GM06990 (cell line): ENCODE measurements around the gene CYTIP.
A peak's percentile ranks its signal among the peaks of the same experiment; 100 is the strongest.

Experiments used
- DNase-seq: peaks from one replicate; pipeline ENCODE4 v3.0.0-alpha.2; 2011; ENCODE audit not compliant: insufficient read length; ENCODE audit errors: extremely low read depth
- H3K27me3 ChIP-seq: replicated peaks from 2 replicates; pipeline ENCODE4 v1.6.0; 2011; ENCODE audit warnings: low read length; ENCODE audit not compliant: control insufficient read depth, insufficient read depth
- H3K36me3 ChIP-seq: 2 replicates; pipeline ENCODE4 v1.5.1; 2011; ENCODE audit warnings: low read length; ENCODE audit not compliant: control insufficient read depth, insufficient read depth
- H3K4me3 ChIP-seq: replicated peaks from 2 replicates; pipeline ENCODE4 v1.5.1; 2011; ENCODE audit warnings: low read depth, mild to moderate bottlenecking, control low read depth, low read length
- CTCF ChIP-seq: IDR thresholded peaks from 2 replicates; pipeline ENCODE4 v1.5.1; 2011; ENCODE audit warnings: low read length, control low read depth, mild to moderate bottlenecking, inconsistent platforms; ENCODE audit not compliant: insufficient read depth, poor library complexity, severe bottlenecking

CYTIP gene

DNA sequence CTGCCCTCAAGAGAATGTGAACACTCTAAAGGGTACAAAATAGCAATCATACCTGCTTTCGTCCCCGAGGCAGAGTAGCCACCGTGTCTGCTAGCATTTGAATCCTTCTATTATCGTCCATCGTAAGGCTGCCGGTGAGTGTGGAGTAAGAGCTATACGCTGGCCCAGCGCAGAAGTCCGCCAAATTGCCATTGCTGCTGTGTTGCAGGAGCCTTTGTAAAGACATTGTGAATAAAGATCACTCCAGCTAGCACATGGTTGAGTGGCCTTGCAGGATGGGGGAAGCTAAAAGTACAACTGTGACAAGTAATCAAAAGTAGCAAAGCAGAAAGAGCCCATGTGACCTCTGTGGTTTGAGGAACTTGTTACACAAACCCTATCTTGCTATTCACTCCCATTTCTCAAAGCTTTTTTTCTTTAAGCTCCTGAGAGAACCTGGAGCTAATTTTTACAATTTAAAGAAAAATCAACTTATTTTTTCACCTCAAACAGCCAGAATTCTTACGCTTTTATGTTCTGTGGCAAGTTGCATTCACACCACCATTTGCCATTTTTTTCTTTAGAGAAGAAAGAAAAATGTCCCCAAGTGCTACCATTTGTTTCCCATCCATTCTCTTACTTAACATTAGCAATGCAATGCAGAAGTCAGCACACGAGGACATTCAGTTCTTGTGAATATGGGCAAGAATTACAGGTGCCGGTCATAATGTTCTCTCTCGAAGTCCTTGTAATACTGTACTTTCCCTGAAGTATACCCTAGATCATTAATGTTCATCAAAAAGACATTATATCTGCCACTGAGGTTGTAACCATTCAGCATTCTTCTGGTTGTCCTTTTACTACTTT, at the start of gene CYTIP:
TSS of gene CYTIP (minus strand) at position 295 of the 846 bp plus-strand sequence. CDS start at position 226, 69 bp downstream.
- H3K36me3 ChIP-seq, result no peaks in the 10 kb centered on the region; the same call in 1 of the 2 replicates
- H3K4me3 ChIP-seq, result peak within 1 kb of the TSS; percentile 90
- H3K27me3 ChIP-seq, result no peaks in the 10 kb centered on the region
- DNase-seq, result peak; percentile 74
- no peak for TF ChIP-seq CTCF

DNA sequence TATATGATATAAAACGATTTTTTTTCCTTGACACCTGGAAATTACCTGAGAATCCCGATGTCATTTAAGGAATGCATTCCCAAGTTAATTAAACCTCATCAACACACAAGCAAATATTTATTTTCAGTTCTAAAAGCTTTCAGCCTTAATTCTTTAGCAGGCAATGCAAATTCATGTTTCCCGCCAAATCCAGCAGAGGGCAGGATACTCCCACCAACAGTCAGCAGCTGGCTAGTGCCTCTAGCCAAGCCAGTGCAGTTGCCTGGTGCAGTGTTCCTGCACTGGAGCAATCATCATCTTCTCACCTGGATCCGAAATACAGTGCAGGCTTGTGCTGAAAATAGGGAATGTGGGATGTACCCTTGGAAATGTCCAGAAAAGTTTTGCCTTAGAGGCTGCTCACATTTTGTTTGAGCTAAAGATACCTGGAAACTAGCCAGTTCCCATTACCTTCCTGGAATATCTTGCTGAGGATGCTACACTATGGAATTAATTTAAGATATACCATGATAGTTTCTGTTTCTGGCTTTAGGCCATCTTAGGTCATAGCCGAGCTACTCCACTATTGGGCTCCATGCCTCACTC, 48.4 kb upstream of the CYTIP start:
- no peak overlapping the region for H3K4me3 ChIP-seq

DNA sequence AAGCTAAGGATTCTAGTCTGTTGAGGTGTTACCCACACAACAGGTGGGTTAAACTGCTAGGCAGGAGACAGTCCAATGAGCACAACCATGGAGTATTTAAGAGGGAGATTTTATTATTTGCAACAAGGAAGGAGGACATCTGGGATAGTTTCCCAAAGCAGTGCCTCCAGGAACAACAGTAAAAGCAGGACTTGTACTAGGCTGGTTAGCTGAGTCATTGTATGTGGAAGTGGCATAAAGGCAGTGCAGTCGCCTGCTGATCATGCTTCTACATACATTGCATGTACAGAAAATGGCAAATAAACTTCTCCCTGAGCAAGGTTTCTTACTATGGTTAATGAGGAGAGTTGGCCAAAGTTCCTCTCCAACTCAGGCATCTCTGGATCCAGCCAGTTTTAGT, 46.1 kb upstream of the CYTIP start:
- TF ChIP-seq CTCF, result no peak
- Histone ChIP-seq H3K27me3 (no peaks in the 10 kb centered on the region), H3K36me3 (no peaks in the 10 kb centered on the region), H3K4me3 (no peak overlapping the region)
- no peak for DNase-seq

More for the DNA sequence above, 48.4 kb upstream of the CYTIP start:
- DNase-seq, result no peak
- TF ChIP-seq CTCF, result peak; percentile 82
- no peaks in the 10 kb centered on the region for H3K36me3 ChIP-seq
- no peaks in the 10 kb centered on the region for H3K27me3 ChIP-seq

DNA sequence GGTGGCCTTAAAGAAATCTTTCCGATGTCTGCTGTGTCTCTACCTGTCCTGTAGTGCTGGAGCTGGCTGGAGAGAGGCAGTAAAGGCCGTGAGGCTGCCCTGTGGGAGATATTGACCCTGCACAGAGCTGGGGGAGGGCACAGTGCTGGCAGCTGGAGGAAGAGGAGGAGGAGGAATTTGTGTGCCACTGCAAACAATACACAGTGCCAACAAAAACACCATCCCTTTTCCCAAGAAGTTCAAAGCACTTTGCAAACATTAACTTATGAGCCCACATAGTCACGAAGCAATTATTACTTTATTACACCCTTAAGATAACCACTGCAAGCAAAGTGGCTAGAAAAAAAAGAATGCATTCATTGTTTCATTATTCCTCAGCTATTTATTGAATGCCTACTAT, 45.0 kb upstream of the CYTIP start:
- no peak overlapping the region for H3K4me3 ChIP-seq
- no peaks in the 10 kb centered on the region for H3K36me3 ChIP-seq
- H3K27me3 ChIP-seq, result no peaks in the 10 kb centered on the region
- DNase-seq, result no peak
- no peak for TF ChIP-seq CTCF

- Histone ChIP-seq H3K36me3 (no peaks in the 10 kb centered on the region), H3K4me3 (no peak overlapping the region), H3K27me3 (no peaks in the 10 kb centered on the region)
- no peak for TF ChIP-seq CTCF
- no peak for DNase-seq
These were observed 43.9 kb upstream of the CYTIP start for GRCh38 chr2:157487747-157488146.
